Endodermal cell (in vitro differentiated cells): Measurements from ENCODE around the gene TNIK. TPM values are rescaled to one million over a fixed set of nuclear protein-coding genes. Genes with fewer than 3 reads are reported as not detected.

Experiments used
- DNase-seq: peaks from one replicate; pipeline ENCODE4 v3.0.0-alpha.2; 2017
- H3K27ac ChIP-seq: 2 replicates; pipeline ENCODE4 v1.5.1; 2013; ENCODE audit warnings: mild to moderate bottlenecking, low read depth, low read length, moderate library complexity
- H3K27me3 ChIP-seq: 2 replicates; pipeline ENCODE4 v1.6.1; 2013; ENCODE audit warnings: mild to moderate bottlenecking, low read length, moderate library complexity; ENCODE audit not compliant: insufficient read depth, control insufficient read depth, poor library complexity, severe bottlenecking
- H3K36me3 ChIP-seq: 2 replicates; pipeline ENCODE4 v1.7.0; 2013; ENCODE audit warnings: mild to moderate bottlenecking, low read length, moderate library complexity; ENCODE audit not compliant: control insufficient read depth, insufficient read depth
- H3K4me1 ChIP-seq: one replicate; pipeline ENCODE4 v1.7.0; 2013; ENCODE audit warnings: low read length; ENCODE audit not compliant: control insufficient read depth, insufficient read depth
- H3K4me3 ChIP-seq: 2 replicates; pipeline ENCODE4 v1.5.1; 2013; ENCODE audit warnings: mild to moderate bottlenecking, low read length, moderate library complexity
- H3K9ac ChIP-seq: 2 replicates; pipeline ENCODE4 v1.6.1; 2013; ENCODE audit warnings: mild to moderate bottlenecking, low read length, moderate library complexity; ENCODE audit not compliant: poor library complexity, severe bottlenecking; ENCODE audit errors: extremely low read depth
- H3K9me3 ChIP-seq: 2 replicates; pipeline ENCODE4 v1.6.1; 2013; ENCODE audit warnings: mild to moderate bottlenecking, low read length, moderate library complexity; ENCODE audit not compliant: control insufficient read depth
- H3K27ac Mint-ChIP-seq: 2 replicates; pipeline ENCODE4 v1.8.0; 2020; ENCODE audit warnings: mixed read lengths
- H3K27me3 Mint-ChIP-seq: 2 replicates; pipeline ENCODE4 v1.8.0; 2021; ENCODE audit warnings: mild to moderate bottlenecking, mixed read lengths; ENCODE audit not compliant: insufficient read depth
- H3K36me3 Mint-ChIP-seq: 2 replicates; pipeline ENCODE4 v1.8.0; 2020; ENCODE audit warnings: low read depth, mixed read lengths
- H3K4me1 Mint-ChIP-seq: 2 replicates; pipeline ENCODE4 v1.8.0; 2020; ENCODE audit warnings: mixed read lengths
- H3K4me3 Mint-ChIP-seq: 2 replicates; pipeline ENCODE4 v1.8.0; 2020; ENCODE audit warnings: mild to moderate bottlenecking, moderate library complexity, mixed read lengths
- H3K9me3 Mint-ChIP-seq: 2 replicates; pipeline ENCODE4 v1.8.0; 2020; ENCODE audit warnings: mild to moderate bottlenecking, mixed read lengths
- WGBS, 2 experiments: methylation state at CpG; one replicate each; pipeline versions ENCODE4 v1.1.5 to v1.1.7; 2013; ENCODE audit warnings: missing lambda C conversion rate in 2 of 2, mixed read lengths in 1 of 2; ENCODE audit not compliant: insufficient coverage in 1 of 2, insufficient read length in 1 of 2; 5-methylcytosine and 5-hydroxymethylcytosine counted together
- total RNA-seq, 2 donors: library from RNA; stranded (reverse); fragmentation: NEBNext Ultra II Directional in 1 of 2; extraction: Animal tissue kit (Norgen Biotek cat#: 25700) in 1 of 2; gene quantifications; 2 replicates in 1 of 2; 3 replicates in 1 of 2; pipeline ENCODE4 v1.2.1, GENCODE V29; 2021
- TF ChIP-seq, protein P1 (sequence below): fragments of 200-600 bp; sonication (generic); conservative IDR thresholded peaks from 2 replicates; pipeline ENCODE4 v1.5.0; 2021; ENCODE audit warnings: antibody characterized with exemption, mild to moderate bottlenecking

TNIK gene
- total RNA-seq, 2 donors from 2014 or later, result 12.2 to 14.9 TPM

DNA sequence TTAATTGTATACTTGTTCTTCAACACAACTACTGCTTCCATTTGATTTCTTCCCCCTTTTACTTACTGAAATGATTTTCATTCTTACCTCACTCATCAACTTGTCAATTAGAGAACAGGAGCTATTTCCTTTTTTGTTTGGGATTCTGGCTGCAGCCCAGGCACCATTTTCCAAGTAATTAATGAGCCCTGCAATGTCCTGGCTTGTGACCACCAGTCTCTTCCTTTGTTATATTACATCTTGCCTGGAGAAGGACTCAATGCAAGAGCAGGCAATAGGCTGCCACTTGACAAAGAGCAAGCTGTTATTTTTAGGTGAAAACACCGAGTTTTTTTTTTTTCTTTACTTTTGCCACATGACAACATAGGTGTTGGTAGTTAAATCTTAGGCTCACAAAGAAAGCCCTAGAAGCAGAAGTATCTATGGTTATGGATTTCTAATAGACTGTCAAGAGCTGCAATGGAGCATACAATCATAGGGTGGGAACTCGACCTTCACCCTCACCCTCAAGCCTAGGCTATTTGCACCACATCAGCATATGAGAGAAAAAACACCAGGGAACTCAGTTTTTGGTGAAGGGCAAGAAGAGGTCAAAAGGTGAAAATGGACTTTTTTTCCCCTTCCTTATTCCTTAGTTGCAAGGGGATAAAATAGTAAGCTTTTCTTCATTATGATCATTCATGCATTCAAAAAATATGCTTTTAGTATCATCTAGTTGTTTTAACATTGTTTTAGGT is 114.9 kb downstream of the TNIK start:
- Histone ChIP-seq H3K36me3 (no peaks in the 10 kb centered on the region), H3K27me3 (peaks cover 22% of the 10 kb centered on the region), H3K4me3 (no peak overlapping the region), H3K4me1 (peaks cover 6% of the 10 kb centered on the region), H3K27ac (no peak overlapping the region), H3K9ac (no peak overlapping the region), H3K9me3 (peaks cover 13% of the 10 kb centered on the region)
- TF ChIP-seq, protein P1, sequence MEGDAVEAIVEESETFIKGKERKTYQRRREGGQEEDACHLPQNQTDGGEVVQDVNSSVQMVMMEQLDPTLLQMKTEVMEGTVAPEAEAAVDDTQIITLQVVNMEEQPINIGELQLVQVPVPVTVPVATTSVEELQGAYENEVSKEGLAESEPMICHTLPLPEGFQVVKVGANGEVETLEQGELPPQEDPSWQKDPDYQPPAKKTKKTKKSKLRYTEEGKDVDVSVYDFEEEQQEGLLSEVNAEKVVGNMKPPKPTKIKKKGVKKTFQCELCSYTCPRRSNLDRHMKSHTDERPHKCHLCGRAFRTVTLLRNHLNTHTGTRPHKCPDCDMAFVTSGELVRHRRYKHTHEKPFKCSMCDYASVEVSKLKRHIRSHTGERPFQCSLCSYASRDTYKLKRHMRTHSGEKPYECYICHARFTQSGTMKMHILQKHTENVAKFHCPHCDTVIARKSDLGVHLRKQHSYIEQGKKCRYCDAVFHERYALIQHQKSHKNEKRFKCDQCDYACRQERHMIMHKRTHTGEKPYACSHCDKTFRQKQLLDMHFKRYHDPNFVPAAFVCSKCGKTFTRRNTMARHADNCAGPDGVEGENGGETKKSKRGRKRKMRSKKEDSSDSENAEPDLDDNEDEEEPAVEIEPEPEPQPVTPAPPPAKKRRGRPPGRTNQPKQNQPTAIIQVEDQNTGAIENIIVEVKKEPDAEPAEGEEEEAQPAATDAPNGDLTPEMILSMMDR, result no peak
- Mint-ChIP-seq H3K9me3 (peaks cover 10% of the 10 kb centered on the region), H3K4me3 (no peak overlapping the region), H3K27ac (no peak overlapping the region), H3K36me3 (peaks cover 3% of the 10 kb centered on the region), H3K27me3 (peaks cover 30% of the 10 kb centered on the region), H3K4me1 (peaks cover 26% of the 10 kb centered on the region)
- DNase-seq, result no peak
- 50 to 67% methylated on average over 1 to 2 of the region's 2 CpGs for WGBS, 2 experiments

GRCh38 chr3:171343693-171344092 is 116.5 kb downstream of the TNIK start:
- H3K36me3 Mint-ChIP-seq, result peaks cover 3% of the 10 kb centered on the region
- peaks cover 8% of the 10 kb centered on the region for H3K27me3 ChIP-seq
- no peak overlapping the region for H3K4me3 ChIP-seq
- H3K9ac ChIP-seq, result no peak overlapping the region
- peaks cover 10% of the 10 kb centered on the region for H3K9me3 Mint-ChIP-seq
- TF ChIP-seq, protein P1, result no peak
- H3K27me3 Mint-ChIP-seq, result peaks cover 17% of the 10 kb centered on the region
- H3K4me3 Mint-ChIP-seq, result no peak overlapping the region
- no peak overlapping the region for H3K27ac Mint-ChIP-seq
- 95 to 100% methylated on average over 1 of the region's 1 CpG for WGBS, 2 experiments
- peaks cover 24% of the 10 kb centered on the region for H3K4me1 Mint-ChIP-seq
- no peaks in the 10 kb centered on the region for H3K36me3 ChIP-seq
- peaks cover 6% of the 10 kb centered on the region for H3K4me1 ChIP-seq
- peaks cover 13% of the 10 kb centered on the region for H3K9me3 ChIP-seq
- DNase-seq, result no peak
- no peak overlapping the region for H3K27ac ChIP-seq

- Mint-ChIP-seq H3K4me1 (peaks cover 21% of the 10 kb centered on the region), H3K4me3 (no peak overlapping the region), H3K36me3 (peaks cover 3% of the 10 kb centered on the region), H3K9me3 (peaks cover 10% of the 10 kb centered on the region), H3K27ac (no peak overlapping the region), H3K27me3 (peaks cover 17% of the 10 kb centered on the region)
- Histone ChIP-seq H3K36me3 (no peaks in the 10 kb centered on the region), H3K4me1 (peaks cover 5% of the 10 kb centered on the region), H3K9ac (no peak overlapping the region), H3K27ac (no peak overlapping the region), H3K9me3 (peaks cover 13% of the 10 kb centered on the region), H3K27me3 (peaks cover 8% of the 10 kb centered on the region), H3K4me3 (no peak overlapping the region)
- no peak for DNase-seq
- TF ChIP-seq, protein P1, result no peak
- 91% methylated on average over 2 of the region's 2 CpGs; no CpG with 5 or more reads in 1 of the 2 experiments for WGBS, 2 experiments
Measured at GRCh38 chr3:171342783-171343420, 117.3 kb downstream of the TNIK start.
